HG03135 (cell line): ENCODE results near the gene VAT1L.

Source experiments
- ATAC-seq: cut with Tn5 transposase; IDR thresholded peaks from one replicate; pipeline ENCODE4 v1.9.1; 2021; ENCODE audit warnings: mild to moderate bottlenecking, moderate library complexity; ENCODE audit not compliant: unreplicated experiment

Gene VAT1L

GRCh38 chr16:77868052-77868451 is 79.7 kb downstream of the VAT1L start:
- peak; percentile 25 for ATAC-seq

GRCh38 chr16:77868478-77868877 is 80.1 kb downstream of the VAT1L start:
- ATAC-seq = peak; percentile 95

GRCh38 chr16:77869997-77870813 is 81.8 kb downstream of the VAT1L start:
- no peak for ATAC-seq

- no peak for ATAC-seq
These were observed 83.6 kb downstream of the VAT1L start for GRCh38 chr16:77871932-77872331.

GRCh38 chr16:77873066-77873465 is 84.7 kb downstream of the VAT1L start:
- no peak for ATAC-seq

GRCh38 chr16:77874347-77874746 is 86.0 kb downstream of the VAT1L start:
- no peak for ATAC-seq

GRCh38 chr16:77876776-77877175 is 88.4 kb downstream of the VAT1L start:
- ATAC-seq = no peak

- ATAC-seq = no peak
These were observed 89.5 kb downstream of the VAT1L start for GRCh38 chr16:77877712-77878347.

- no peak for ATAC-seq
These were observed 93.1 kb downstream of the VAT1L start for GRCh38 chr16:77881355-77882030.

GRCh38 chr16:77882358-77882757 is 94.0 kb downstream of the VAT1L start:
- ATAC-seq = no peak

- no peak for ATAC-seq
These were observed 97.4 kb downstream of the VAT1L start for GRCh38 chr16:77885571-77886295.

- no peak for ATAC-seq
These were observed 100.5 kb downstream of the VAT1L start for GRCh38 chr16:77888871-77889270.

GRCh38 chr16:77890075-77890474 is 101.7 kb downstream of the VAT1L start:
- ATAC-seq = no peak

- no peak for ATAC-seq
These were observed 105.8 kb downstream of the VAT1L start for GRCh38 chr16:77894162-77894561.

- ATAC-seq = no peak
These were observed 107.6 kb downstream of the VAT1L start for GRCh38 chr16:77895962-77896361.

GRCh38 chr16:77896415-77897128 is 108.2 kb downstream of the VAT1L start:
- no peak for ATAC-seq

GRCh38 chr16:77897129-77897437 is 108.7 kb downstream of the VAT1L start:
- no peak for ATAC-seq

- no peak for ATAC-seq
These were observed 109.7 kb downstream of the VAT1L start for GRCh38 chr16:77897831-77898605.

- no peak for ATAC-seq
These were observed 110.4 kb downstream of the VAT1L start for GRCh38 chr16:77898671-77899211.

GRCh38 chr16:77899416-77899815 is 111.1 kb downstream of the VAT1L start:
- ATAC-seq = no peak
